GM12878 (cell line): Measurements from ENCODE around the gene CASS4. TPM values are rescaled to one million over a fixed set of nuclear protein-coding genes. Genes with fewer than 3 reads are reported as not detected.

Experiments
- BCL11A ChIP-seq: IDR thresholded peaks from 2 replicates; pipeline ENCODE4 v1.6.1; 2011; ENCODE audit warnings: low read depth, low read length
- BCL3 ChIP-seq: IDR thresholded peaks from 2 replicates; pipeline ENCODE4 v1.6.1; 2011; ENCODE audit warnings: borderline replicate concordance, low read depth, mild to moderate bottlenecking, moderate library complexity, low read length; ENCODE audit not compliant: insufficient read depth, poor library complexity, severe bottlenecking
- MTA2 ChIP-seq: fragments of 450-650 bp; IDR thresholded peaks from 2 replicates; pipeline ENCODE4 v1.6.1; 2016; ENCODE audit warnings: low read depth, mild to moderate bottlenecking, moderate library complexity
- MXI1 ChIP-seq: fragments of 150-350 bp; IDR thresholded peaks from 2 replicates; pipeline ENCODE4 v1.6.1; 2011; ENCODE audit warnings: low read depth, mild to moderate bottlenecking, inconsistent platforms, low read length, improper control_type of control experiment
- TARDBP ChIP-seq: IDR thresholded peaks from 2 replicates; pipeline ENCODE4 v1.6.1; 2016; ENCODE audit warnings: borderline replicate concordance
- TCF3 ChIP-seq: IDR thresholded peaks from 2 replicates; pipeline ENCODE4 v1.6.1; 2012; ENCODE audit warnings: low read depth, mild to moderate bottlenecking, low read length, borderline replicate concordance; ENCODE audit not compliant: insufficient read depth
- YBX1 ChIP-seq: fragments of 450-650 bp; IDR thresholded peaks from 2 replicates; pipeline ENCODE4 v1.6.1; 2016; ENCODE audit warnings: antibody characterized with exemption
- ZBTB4 ChIP-seq: fragments of 450-650 bp; formaldehyde crosslinking; IDR thresholded peaks from 2 replicates; pipeline ENCODE4 v1.4.0; 2022; ENCODE audit warnings: mild to moderate bottlenecking, moderate library complexity
- ZNF274 ChIP-seq: IDR thresholded peaks from one replicate; pipeline ENCODE4 v1.8.0; 2011; ENCODE audit not compliant: insufficient read length, insufficient read depth
- ZSCAN29 ChIP-seq: fragments of 450-650 bp; IDR thresholded peaks from 2 replicates; pipeline ENCODE4 v1.6.1; 2017; ENCODE audit warnings: mild to moderate bottlenecking, moderate library complexity
- polyA plus RNA-seq, 11 experiments: library from polyadenylated mRNA; depleted of rRNA in 4 of 11; unstranded in 6 of 11; stranded (reverse) in 5 of 11; fragments of >200 nt; fragmentation: Nextera tagmentation in 4 of 11; fragmentation: Illumina TruSeq in 1 of 11; extraction: Ambion mirVana in 4 of 11; extraction: Trizol in 1 of 11; gene quantifications; 1 replicate in 1 of 11; 2 replicates in 10 of 11; pipeline versions ENCODE4 v1.2.1 to v1.2.3, GENCODE V29; 2011 to 2016; ENCODE audit warnings: inconsistent platforms in 2 of 11, missing spikeins in 2 of 11, low read depth in 1 of 11
- total RNA-seq, 4 experiments: library from RNA; depleted of rRNA in 3 of 4; stranded (reverse); fragments of >200 nt in 3 of 4; fragmentation: Illumina TruSeq in 1 of 4; extraction: Trizol in 1 of 4; gene quantifications; 2 replicates each; pipeline versions ENCODE4 v1.2.1 to v1.2.3, GENCODE V29; 2013 to 2021
- TF ChIP-seq, protein P1 (sequence below): IDR thresholded peaks from 2 replicates; pipeline ENCODE4 v1.6.1; 2012; ENCODE audit warnings: mild to moderate bottlenecking, low read depth, low read length
- TF ChIP-seq, protein P2 (sequence below): fragments of 450-650 bp; IDR thresholded peaks from 2 replicates; pipeline ENCODE4 v1.6.1; 2017; ENCODE audit warnings: low read depth, mild to moderate bottlenecking, moderate library complexity
- TF ChIP-seq, protein P3 (sequence below): IDR thresholded peaks from 2 replicates; pipeline ENCODE4 v1.6.1; 2012; ENCODE audit warnings: improper control_type of control experiment, low read depth, low read length; ENCODE audit not compliant: insufficient replicate concordance

The CASS4 gene
- total and polyA plus RNA-seq, 10 of the 15 experiments (the other 5 are each of a cell fraction or from before 2014, with no cell fraction given), result 0.04 to 0.24 (median 0.11) TPM; not detected in 1

DNA sequence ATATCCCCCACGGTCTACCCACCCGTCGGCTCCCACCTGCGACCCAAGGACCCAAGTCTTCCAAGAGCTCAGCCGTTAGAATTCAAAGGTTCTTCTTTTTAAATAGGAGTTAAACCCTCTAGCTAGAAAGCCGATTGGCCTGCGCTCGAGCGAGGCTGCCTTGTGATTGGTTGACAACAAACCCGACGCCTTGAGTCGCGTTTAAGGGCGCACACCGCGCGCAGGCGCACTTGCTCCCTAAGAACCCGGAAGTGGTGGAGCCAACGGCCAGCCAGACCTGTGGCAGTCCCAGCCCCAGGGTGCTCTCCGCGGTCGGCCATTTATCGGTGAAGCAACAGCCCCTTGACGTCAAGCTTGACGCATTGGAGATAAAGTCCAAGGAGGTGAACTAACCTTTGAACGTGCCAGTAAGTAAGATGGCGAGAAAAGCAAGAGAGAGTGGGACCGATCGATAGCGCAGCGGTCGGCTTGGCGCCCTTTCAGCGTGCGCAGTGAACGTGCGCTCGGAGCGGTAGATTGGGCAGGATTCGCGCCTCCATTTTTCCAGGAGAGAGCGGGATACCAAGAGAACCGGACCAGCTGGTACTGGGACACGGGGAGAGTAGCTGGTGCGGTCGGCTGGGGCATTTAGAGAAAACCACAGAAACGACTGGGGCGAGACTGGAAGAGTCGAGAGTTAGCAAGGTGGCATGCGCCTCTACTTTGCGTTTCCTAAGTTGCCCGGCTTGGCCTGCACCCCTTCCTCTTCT is 19.8 kb upstream of the CASS4 start, which contains the start of the genes AURKA and CSTF1 (continued):
- TF ChIP-seq, protein P1, sequence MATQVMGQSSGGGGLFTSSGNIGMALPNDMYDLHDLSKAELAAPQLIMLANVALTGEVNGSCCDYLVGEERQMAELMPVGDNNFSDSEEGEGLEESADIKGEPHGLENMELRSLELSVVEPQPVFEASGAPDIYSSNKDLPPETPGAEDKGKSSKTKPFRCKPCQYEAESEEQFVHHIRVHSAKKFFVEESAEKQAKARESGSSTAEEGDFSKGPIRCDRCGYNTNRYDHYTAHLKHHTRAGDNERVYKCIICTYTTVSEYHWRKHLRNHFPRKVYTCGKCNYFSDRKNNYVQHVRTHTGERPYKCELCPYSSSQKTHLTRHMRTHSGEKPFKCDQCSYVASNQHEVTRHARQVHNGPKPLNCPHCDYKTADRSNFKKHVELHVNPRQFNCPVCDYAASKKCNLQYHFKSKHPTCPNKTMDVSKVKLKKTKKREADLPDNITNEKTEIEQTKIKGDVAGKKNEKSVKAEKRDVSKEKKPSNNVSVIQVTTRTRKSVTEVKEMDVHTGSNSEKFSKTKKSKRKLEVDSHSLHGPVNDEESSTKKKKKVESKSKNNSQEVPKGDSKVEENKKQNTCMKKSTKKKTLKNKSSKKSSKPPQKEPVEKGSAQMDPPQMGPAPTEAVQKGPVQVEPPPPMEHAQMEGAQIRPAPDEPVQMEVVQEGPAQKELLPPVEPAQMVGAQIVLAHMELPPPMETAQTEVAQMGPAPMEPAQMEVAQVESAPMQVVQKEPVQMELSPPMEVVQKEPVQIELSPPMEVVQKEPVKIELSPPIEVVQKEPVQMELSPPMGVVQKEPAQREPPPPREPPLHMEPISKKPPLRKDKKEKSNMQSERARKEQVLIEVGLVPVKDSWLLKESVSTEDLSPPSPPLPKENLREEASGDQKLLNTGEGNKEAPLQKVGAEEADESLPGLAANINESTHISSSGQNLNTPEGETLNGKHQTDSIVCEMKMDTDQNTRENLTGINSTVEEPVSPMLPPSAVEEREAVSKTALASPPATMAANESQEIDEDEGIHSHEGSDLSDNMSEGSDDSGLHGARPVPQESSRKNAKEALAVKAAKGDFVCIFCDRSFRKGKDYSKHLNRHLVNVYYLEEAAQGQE, result no peak
- TF ChIP-seq BCL3, result no peak
- TF ChIP-seq ZSCAN29, result no peak
- TF ChIP-seq TARDBP, result peak; percentile 92
- TF ChIP-seq BCL11A, result no peak
- peak; percentile 91 for TF ChIP-seq MXI1
- TF ChIP-seq, protein P2, sequence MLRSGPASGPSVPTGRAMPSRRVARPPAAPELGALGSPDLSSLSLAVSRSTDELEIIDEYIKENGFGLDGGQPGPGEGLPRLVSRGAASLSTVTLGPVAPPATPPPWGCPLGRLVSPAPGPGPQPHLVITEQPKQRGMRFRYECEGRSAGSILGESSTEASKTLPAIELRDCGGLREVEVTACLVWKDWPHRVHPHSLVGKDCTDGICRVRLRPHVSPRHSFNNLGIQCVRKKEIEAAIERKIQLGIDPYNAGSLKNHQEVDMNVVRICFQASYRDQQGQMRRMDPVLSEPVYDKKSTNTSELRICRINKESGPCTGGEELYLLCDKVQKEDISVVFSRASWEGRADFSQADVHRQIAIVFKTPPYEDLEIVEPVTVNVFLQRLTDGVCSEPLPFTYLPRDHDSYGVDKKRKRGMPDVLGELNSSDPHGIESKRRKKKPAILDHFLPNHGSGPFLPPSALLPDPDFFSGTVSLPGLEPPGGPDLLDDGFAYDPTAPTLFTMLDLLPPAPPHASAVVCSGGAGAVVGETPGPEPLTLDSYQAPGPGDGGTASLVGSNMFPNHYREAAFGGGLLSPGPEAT, result peak; percentile 94
- TF ChIP-seq TCF3, result no peak
- no peak for TF ChIP-seq YBX1
- TF ChIP-seq, protein P3, sequence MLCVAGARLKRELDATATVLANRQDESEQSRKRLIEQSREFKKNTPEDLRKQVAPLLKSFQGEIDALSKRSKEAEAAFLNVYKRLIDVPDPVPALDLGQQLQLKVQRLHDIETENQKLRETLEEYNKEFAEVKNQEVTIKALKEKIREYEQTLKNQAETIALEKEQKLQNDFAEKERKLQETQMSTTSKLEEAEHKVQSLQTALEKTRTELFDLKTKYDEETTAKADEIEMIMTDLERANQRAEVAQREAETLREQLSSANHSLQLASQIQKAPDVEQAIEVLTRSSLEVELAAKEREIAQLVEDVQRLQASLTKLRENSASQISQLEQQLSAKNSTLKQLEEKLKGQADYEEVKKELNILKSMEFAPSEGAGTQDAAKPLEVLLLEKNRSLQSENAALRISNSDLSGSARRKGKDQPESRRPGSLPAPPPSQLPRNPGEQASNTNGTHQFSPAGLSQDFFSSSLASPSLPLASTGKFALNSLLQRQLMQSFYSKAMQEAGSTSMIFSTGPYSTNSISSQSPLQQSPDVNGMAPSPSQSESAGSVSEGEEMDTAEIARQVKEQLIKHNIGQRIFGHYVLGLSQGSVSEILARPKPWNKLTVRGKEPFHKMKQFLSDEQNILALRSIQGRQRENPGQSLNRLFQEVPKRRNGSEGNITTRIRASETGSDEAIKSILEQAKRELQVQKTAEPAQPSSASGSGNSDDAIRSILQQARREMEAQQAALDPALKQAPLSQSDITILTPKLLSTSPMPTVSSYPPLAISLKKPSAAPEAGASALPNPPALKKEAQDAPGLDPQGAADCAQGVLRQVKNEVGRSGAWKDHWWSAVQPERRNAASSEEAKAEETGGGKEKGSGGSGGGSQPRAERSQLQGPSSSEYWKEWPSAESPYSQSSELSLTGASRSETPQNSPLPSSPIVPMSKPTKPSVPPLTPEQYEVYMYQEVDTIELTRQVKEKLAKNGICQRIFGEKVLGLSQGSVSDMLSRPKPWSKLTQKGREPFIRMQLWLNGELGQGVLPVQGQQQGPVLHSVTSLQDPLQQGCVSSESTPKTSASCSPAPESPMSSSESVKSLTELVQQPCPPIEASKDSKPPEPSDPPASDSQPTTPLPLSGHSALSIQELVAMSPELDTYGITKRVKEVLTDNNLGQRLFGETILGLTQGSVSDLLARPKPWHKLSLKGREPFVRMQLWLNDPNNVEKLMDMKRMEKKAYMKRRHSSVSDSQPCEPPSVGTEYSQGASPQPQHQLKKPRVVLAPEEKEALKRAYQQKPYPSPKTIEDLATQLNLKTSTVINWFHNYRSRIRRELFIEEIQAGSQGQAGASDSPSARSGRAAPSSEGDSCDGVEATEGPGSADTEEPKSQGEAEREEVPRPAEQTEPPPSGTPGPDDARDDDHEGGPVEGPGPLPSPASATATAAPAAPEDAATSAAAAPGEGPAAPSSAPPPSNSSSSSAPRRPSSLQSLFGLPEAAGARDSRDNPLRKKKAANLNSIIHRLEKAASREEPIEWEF, result peak; percentile 97
- TF ChIP-seq ZBTB4 (CRISPR knock-in tag), result no peak
- TF ChIP-seq MTA2, result peak; percentile 32; the same call in 1 of the 2 replicates
- no peak for TF ChIP-seq ZNF274
